HEK293 (cell line): Measurements from ENCODE around the gene CCDC158.

Experiments
- CTCF ChIA-PET: fragments of 350-600 bp; formaldehyde crosslinking; extraction: SDS; loops from one replicate; lab custom pipeline; 2021; ENCODE audit warnings: antibody characterized with exemption; lab: Yijun Ruan, JAX
- POLR2A ChIA-PET: fragments of 300-600 bp; formaldehyde crosslinking; extraction: SDS; loops from one replicate; lab custom pipeline; 2020; ENCODE audit warnings: antibody characterized with exemption, inconsistent platforms; lab: Yijun Ruan, JAX
- H3K27ac ChIP-seq: fragments of 200-500 bp; sonication (Bioruptor generic); 2 replicates; pipeline ENCODE4 v1.5.1; 2014; ENCODE audit warnings: low read depth, low read length, control low read depth, inconsistent platforms; ENCODE audit errors: extremely low read depth
- H3K36me3 ChIP-seq, 2 experiments: fragments of 200-500 bp in 1 of 2; sonication (Bioruptor generic) in 1 of 2; 1 replicate in 1 of 2; 2 replicates in 1 of 2; pipeline ENCODE4 v1.5.1; 2014 to 2017; ENCODE audit warnings: inconsistent platforms in 2 of 2, low read length in 2 of 2; ENCODE audit not compliant: control insufficient read depth in 2 of 2, insufficient read depth in 1 of 2
- H3K4me1 ChIP-seq: fragments of 200-500 bp; sonication (Bioruptor generic); 2 replicates; pipeline ENCODE4 v1.5.1; 2014; ENCODE audit warnings: mild to moderate bottlenecking, low read length, inconsistent platforms; ENCODE audit not compliant: control insufficient read depth, insufficient read depth
- H3K4me3 ChIP-seq: 2 replicates; pipeline ENCODE4 v1.5.1; 2011; ENCODE audit warnings: low read depth, mild to moderate bottlenecking, control low read depth, low read length, moderate library complexity
- H3K9me3 ChIP-seq: fragments of 200-500 bp; sonication (Bioruptor generic); 2 replicates; pipeline ENCODE4 v1.5.1; 2014; ENCODE audit warnings: low read depth, low read length, inconsistent platforms; ENCODE audit not compliant: control insufficient read depth, insufficient read depth
- INSM2 ChIP-seq: fragments of 450-650 bp; formaldehyde crosslinking; IDR thresholded peaks from 2 replicates; pipeline ENCODE4 v1.5.1; 2016; ENCODE audit warnings: missing biosample characterization, missing genetic modification characterization
- KLF8 ChIP-seq: fragments of 450-650 bp; formaldehyde crosslinking; IDR thresholded peaks from 2 replicates; pipeline ENCODE4 v1.5.1; 2016; ENCODE audit warnings: missing biosample characterization, missing genetic modification characterization
- MEIS1 ChIP-seq: sonication (generic); formaldehyde crosslinking; IDR thresholded peaks from 2 replicates; pipeline ENCODE4 v1.8.1; 2022; ENCODE audit warnings: missing genetic modification reagents, mild to moderate bottlenecking, borderline replicate concordance
- OSR2 ChIP-seq: fragments of 450-650 bp; formaldehyde crosslinking; IDR thresholded peaks from 2 replicates; pipeline ENCODE4 v1.5.1; 2016; ENCODE audit warnings: missing biosample characterization, missing genetic modification characterization
- PBX3 ChIP-seq: sonication (generic); formaldehyde crosslinking; IDR thresholded peaks from 2 replicates; pipeline ENCODE4 v1.8.1; 2022; ENCODE audit warnings: mild to moderate bottlenecking, moderate library complexity, missing genetic modification reagents
- REPIN1 ChIP-seq: fragments of 450-650 bp; formaldehyde crosslinking; IDR thresholded peaks from 2 replicates; pipeline ENCODE4 v1.5.1; 2017; ENCODE audit warnings: missing biosample characterization, missing genetic modification characterization, low read depth
- SCRT1 ChIP-seq: fragments of 450-650 bp; formaldehyde crosslinking; IDR thresholded peaks from 2 replicates; pipeline ENCODE4 v1.5.1; 2016; ENCODE audit warnings: missing biosample characterization, missing genetic modification characterization, borderline replicate concordance
- ZBTB11 ChIP-seq: fragments of 450-650 bp; formaldehyde crosslinking; conservative IDR thresholded peaks from 2 replicates; pipeline ENCODE4 v1.5.1; 2016; ENCODE audit warnings: low read depth, missing biosample characterization, missing genetic modification characterization
- ZBTB26 ChIP-seq: fragments of 450-650 bp; formaldehyde crosslinking; optimal IDR thresholded peaks from 2 replicates; pipeline ENCODE3; 2016; ENCODE audit warnings: missing biosample characterization, mild to moderate bottlenecking, missing genetic modification characterization
- ZBTB8A ChIP-seq: fragments of 450-650 bp; formaldehyde crosslinking; IDR thresholded peaks from 2 replicates; pipeline ENCODE4 v1.5.1; 2016; ENCODE audit warnings: missing biosample characterization, missing genetic modification characterization
- ZNF138 ChIP-seq: fragments of 450-650 bp; formaldehyde crosslinking; IDR thresholded peaks from 2 replicates; pipeline ENCODE4 v1.5.1; 2016; ENCODE audit warnings: missing biosample characterization, missing genetic modification characterization, borderline replicate concordance
- ZNF146 ChIP-seq: fragments of 450-650 bp; formaldehyde crosslinking; IDR thresholded peaks from 2 replicates; pipeline ENCODE4 v1.5.1; 2016; ENCODE audit warnings: missing biosample characterization, missing genetic modification characterization
- ZNF184 ChIP-seq: fragments of 450-650 bp; IDR thresholded peaks from 2 replicates; pipeline ENCODE4 v1.5.1; 2018; ENCODE audit warnings: missing biosample characterization, mild to moderate bottlenecking, missing genetic modification characterization
- ZNF211 ChIP-seq: fragments of 450-650 bp; formaldehyde crosslinking; IDR thresholded peaks from 2 replicates; pipeline ENCODE4 v1.5.1; 2016; ENCODE audit warnings: low read depth, missing biosample characterization, missing genetic modification characterization
- ZNF561 ChIP-seq: fragments of 450-650 bp; IDR thresholded peaks from 2 replicates; pipeline ENCODE4 v1.5.1; 2018; ENCODE audit warnings: missing biosample characterization, missing genetic modification characterization, borderline replicate concordance
- ZNF654 ChIP-seq: fragments of 450-650 bp; formaldehyde crosslinking; IDR thresholded peaks from 2 replicates; pipeline ENCODE4 v1.5.1; 2016; ENCODE audit warnings: low read depth, missing biosample characterization, missing genetic modification characterization
- ZNF707 ChIP-seq: fragments of 450-650 bp; formaldehyde crosslinking; IDR thresholded peaks from 2 replicates; pipeline ENCODE4 v1.5.1; 2016; ENCODE audit warnings: missing biosample characterization, missing genetic modification characterization
- ZNF747 ChIP-seq: fragments of 450-650 bp; formaldehyde crosslinking; IDR thresholded peaks from 2 replicates; pipeline ENCODE4 v1.5.1; 2016; ENCODE audit warnings: missing biosample characterization, missing genetic modification characterization
- TF ChIP-seq, protein P1 (sequence below): fragments of 450-650 bp; formaldehyde crosslinking; IDR thresholded peaks from 2 replicates; pipeline ENCODE4 v1.5.1; 2016; ENCODE audit warnings: missing biosample characterization, missing genetic modification characterization
- TF ChIP-seq, protein P2 (sequence below): fragments of 450-650 bp; formaldehyde crosslinking; IDR thresholded peaks from 2 replicates; pipeline ENCODE4 v1.5.1; 2016; ENCODE audit warnings: missing biosample characterization, missing genetic modification characterization
- TF ChIP-seq, protein P3 (sequence below): fragments of 450-650 bp; formaldehyde crosslinking; IDR thresholded peaks from 2 replicates; pipeline ENCODE4 v1.5.1; 2016; ENCODE audit warnings: missing biosample characterization, missing genetic modification characterization

CCDC158 gene

DNA sequence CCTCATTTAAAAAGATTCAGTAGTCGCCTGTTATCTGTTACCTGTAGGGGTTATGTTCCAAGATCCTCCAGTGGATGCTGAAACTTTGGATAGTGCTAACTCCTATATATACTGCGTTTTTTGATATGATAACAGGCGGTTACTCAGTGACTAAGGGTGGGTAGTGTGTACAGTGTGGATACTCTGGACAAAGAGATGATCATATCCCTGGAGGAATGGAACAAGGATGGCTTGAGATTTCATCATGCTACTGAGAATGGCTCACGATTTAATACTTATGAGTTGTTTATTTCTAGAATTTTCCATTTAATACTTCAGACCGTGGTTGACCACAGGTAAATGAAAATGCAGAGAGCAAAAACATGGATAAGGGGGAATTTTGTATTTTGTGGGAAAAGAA is 147.9 kb downstream of the CCDC158 start (continued):
- TF ChIP-seq, protein P1, sequence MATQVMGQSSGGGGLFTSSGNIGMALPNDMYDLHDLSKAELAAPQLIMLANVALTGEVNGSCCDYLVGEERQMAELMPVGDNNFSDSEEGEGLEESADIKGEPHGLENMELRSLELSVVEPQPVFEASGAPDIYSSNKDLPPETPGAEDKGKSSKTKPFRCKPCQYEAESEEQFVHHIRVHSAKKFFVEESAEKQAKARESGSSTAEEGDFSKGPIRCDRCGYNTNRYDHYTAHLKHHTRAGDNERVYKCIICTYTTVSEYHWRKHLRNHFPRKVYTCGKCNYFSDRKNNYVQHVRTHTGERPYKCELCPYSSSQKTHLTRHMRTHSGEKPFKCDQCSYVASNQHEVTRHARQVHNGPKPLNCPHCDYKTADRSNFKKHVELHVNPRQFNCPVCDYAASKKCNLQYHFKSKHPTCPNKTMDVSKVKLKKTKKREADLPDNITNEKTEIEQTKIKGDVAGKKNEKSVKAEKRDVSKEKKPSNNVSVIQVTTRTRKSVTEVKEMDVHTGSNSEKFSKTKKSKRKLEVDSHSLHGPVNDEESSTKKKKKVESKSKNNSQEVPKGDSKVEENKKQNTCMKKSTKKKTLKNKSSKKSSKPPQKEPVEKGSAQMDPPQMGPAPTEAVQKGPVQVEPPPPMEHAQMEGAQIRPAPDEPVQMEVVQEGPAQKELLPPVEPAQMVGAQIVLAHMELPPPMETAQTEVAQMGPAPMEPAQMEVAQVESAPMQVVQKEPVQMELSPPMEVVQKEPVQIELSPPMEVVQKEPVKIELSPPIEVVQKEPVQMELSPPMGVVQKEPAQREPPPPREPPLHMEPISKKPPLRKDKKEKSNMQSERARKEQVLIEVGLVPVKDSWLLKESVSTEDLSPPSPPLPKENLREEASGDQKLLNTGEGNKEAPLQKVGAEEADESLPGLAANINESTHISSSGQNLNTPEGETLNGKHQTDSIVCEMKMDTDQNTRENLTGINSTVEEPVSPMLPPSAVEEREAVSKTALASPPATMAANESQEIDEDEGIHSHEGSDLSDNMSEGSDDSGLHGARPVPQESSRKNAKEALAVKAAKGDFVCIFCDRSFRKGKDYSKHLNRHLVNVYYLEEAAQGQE, result no peak
- TF ChIP-seq ZNF747 (tag by site-specific recombination), result no peak
- TF ChIP-seq, protein P2, sequence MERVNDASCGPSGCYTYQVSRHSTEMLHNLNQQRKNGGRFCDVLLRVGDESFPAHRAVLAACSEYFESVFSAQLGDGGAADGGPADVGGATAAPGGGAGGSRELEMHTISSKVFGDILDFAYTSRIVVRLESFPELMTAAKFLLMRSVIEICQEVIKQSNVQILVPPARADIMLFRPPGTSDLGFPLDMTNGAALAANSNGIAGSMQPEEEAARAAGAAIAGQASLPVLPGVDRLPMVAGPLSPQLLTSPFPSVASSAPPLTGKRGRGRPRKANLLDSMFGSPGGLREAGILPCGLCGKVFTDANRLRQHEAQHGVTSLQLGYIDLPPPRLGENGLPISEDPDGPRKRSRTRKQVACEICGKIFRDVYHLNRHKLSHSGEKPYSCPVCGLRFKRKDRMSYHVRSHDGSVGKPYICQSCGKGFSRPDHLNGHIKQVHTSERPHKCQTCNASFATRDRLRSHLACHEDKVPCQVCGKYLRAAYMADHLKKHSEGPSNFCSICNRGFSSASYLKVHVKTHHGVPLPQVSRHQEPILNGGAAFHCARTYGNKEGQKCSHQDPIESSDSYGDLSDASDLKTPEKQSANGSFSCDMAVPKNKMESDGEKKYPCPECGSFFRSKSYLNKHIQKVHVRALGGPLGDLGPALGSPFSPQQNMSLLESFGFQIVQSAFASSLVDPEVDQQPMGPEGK, result no peak
- no peak for TF ChIP-seq ZNF561
- no peak for TF ChIP-seq ZNF138 (tag by site-specific recombination)
- TF ChIP-seq KLF8 (tag by site-specific recombination), result no peak
- no peak for TF ChIP-seq ZBTB26
- no peak for TF ChIP-seq ZNF184 (tag by site-specific recombination)
- TF ChIP-seq ZNF707 (tag by site-specific recombination), result no peak
- no peak for TF ChIP-seq ZBTB11 (tag by site-specific recombination)
- TF ChIP-seq ZNF146 (tag by site-specific recombination), result no peak
- TF ChIP-seq, protein P3, sequence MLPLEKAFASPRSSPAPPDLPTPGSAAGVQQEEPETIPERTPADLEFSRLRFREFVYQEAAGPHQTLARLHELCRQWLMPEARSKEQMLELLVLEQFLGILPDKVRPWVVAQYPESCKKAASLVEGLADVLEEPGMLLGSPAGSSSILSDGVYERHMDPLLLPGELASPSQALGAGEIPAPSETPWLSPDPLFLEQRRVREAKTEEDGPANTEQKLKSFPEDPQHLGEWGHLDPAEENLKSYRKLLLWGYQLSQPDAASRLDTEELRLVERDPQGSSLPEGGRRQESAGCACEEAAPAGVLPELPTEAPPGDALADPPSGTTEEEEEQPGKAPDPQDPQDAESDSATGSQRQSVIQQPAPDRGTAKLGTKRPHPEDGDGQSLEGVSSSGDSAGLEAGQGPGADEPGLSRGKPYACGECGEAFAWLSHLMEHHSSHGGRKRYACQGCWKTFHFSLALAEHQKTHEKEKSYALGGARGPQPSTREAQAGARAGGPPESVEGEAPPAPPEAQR (tag by site-specific recombination), result no peak

DNA sequence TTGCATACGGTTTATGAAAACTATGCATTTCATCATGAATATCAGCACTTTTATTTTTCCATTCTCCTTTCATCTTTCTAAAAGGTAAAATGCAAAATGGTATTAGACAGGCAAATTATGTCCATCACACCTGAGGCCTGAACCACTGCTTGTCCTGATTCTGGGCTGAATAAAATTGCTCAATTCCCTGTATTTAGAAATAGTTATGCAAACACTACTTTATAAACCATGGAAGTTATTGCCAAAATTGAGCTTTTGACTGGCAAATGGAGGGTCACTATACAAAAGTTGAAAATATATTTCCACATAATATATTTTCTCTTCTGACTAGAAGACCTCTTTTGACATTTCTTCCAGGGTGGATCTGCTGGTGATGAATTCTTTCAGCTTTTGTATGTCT is 148.4 kb downstream of the CCDC158 start:
- H3K36me3 ChIP-seq, result no peaks in the 10 kb centered on the region
- H3K4me1 ChIP-seq, result no peaks in the 10 kb centered on the region
- H3K4me3 ChIP-seq, result no peak overlapping the region
- H3K9me3 ChIP-seq, result no peaks in the 10 kb centered on the region
- ChIA-PET CTCF (no interaction called here), POLR2A (no interaction called here)
- H3K27ac ChIP-seq, result no peak overlapping the region
- TF ChIP-seq SCRT1 (tag by site-specific recombination) (no peak), MEIS1 (no peak), REPIN1 (tag by site-specific recombination) (no peak), PBX3 (CRISPR knock-in tag) (no peak), OSR2 (tag by site-specific recombination) (no peak), ZBTB8A (no peak), ZNF654 (no peak), INSM2 (no peak), ZNF211 (tag by site-specific recombination) (no peak)
- TF ChIP-seq, protein P3 (tag by site-specific recombination), result no peak
